Left cardiac atrium (tissue), 4 donors: ENCODE data around the gene CLPTM1L. TPM values are rescaled to one million over a fixed set of nuclear protein-coding genes. Genes with fewer than 3 reads are reported as not detected.
"Not testable (repeated sequence)": the region's sequence is repeated elsewhere in the genome, so short reads cannot be mapped to it uniquely, and the experiment has no call there.

Source experiments
- ATAC-seq, 2 donors: fragments of 200-7000 bp; cut with Tn5 transposase; one replicate each; pipeline ENCODE4 v1.9.1; 2020; ENCODE audit warnings: mild to moderate bottlenecking in 2 of 2, moderate library complexity in 2 of 2
- DNase-seq: peaks from one replicate; pipeline ENCODE4 v3.0.0-alpha.2; 2020
- intact Hi-C, 2 donors: fragments of 100-400 bp; cut with DNase I; formaldehyde crosslinking; loops; one replicate each; pipeline versions ENCODE4 v1.14.1 to v1.15.1; 2022 to 2023
- total RNA-seq, 2 donors: library from RNA; stranded (reverse); fragmentation: NEBNext Ultra II Directional; extraction: Animal tissue kit (Norgen Biotek cat#: 25700); gene quantifications; one replicate each; pipeline ENCODE4 v1.2.1, GENCODE V29; 2021
- donor health status: DM: no; HTN: yes; CAD: no.
- donor health status: DM: no; HTN: yes; CAD: no; lungs with severe emphysema.
- donor health status: DM: yes; HTN: yes; CAD: no.
- donor health status: Dilated cardiomyopathy.

CLPTM1L gene
- total RNA-seq, 2 donors from 2014 or later: 46.6 to 51.7 TPM

GRCh38 chr5:1288439-1289335, 56.2 kb downstream of the CLPTM1L start:
- ATAC-seq (no peak), DNase-seq (no peak)
- intact Hi-C loops: no loop called here

- ATAC-seq: no peak
- intact Hi-C loops: no loop called here
- no peak for DNase-seq
Observed at GRCh38 chr5:1285883-1286291, 59.0 kb downstream of the CLPTM1L start.

GRCh38 chr5:1285141-1285540, 59.8 kb downstream of the CLPTM1L start:
- DNase-seq (no peak), ATAC-seq (no peak)
- intact Hi-C loops: no loop called here

GRCh38 chr5:1284336-1284970, 60.4 kb downstream of the CLPTM1L start:
- ATAC-seq, DNase-seq, intact Hi-C loops: not testable (repeated sequence)

GRCh38 chr5:1283729-1284041, 61.2 kb downstream of the CLPTM1L start:
- DNase-seq, intact Hi-C loops, ATAC-seq: not testable (repeated sequence)

- ATAC-seq, DNase-seq, intact Hi-C loops: not testable (repeated sequence)
Observed at GRCh38 chr5:1282993-1283728, 61.7 kb downstream of the CLPTM1L start.

GRCh38 chr5:1282131-1282992, 62.5 kb downstream of the CLPTM1L start:
- DNase-seq (no peak), ATAC-seq (peak in 1 of 2 donors; percentile 41)
- intact Hi-C loops: no loop called here

GRCh38 chr5:1281038-1281882, 63.6 kb downstream of the CLPTM1L start:
- ATAC-seq (no peak), DNase-seq (no peak)
- intact Hi-C loops: no loop called here

- DNase-seq (no peak), ATAC-seq (no peak)
- intact Hi-C loops: no loop called here
Observed at GRCh38 chr5:1280177-1281037, 64.5 kb downstream of the CLPTM1L start.

GRCh38 chr5:1279443-1280151, 65.3 kb downstream of the CLPTM1L start:
- DNase-seq (no peak), ATAC-seq (no peak)

GRCh38 chr5:1278656-1279442, 66.0 kb downstream of the CLPTM1L start:
- DNase-seq (no peak), ATAC-seq (no peak)
- intact Hi-C loops: no loop called here

More at GRCh38 chr5:1279443-1280151, 65.3 kb downstream of the CLPTM1L start:
- intact Hi-C loops: no loop called here

- no peak for ATAC-seq
- intact Hi-C loops: no loop called here
- DNase-seq: no peak
Observed at GRCh38 chr5:1278216-1278615, 66.7 kb downstream of the CLPTM1L start.

- no peak for DNase-seq
- intact Hi-C loops: no loop called here
- no peak for ATAC-seq
Observed at GRCh38 chr5:1277781-1278180, 67.1 kb downstream of the CLPTM1L start.

- intact Hi-C loops: no loop called here
- DNase-seq (no peak), ATAC-seq (no peak)
Observed at GRCh38 chr5:1277331-1277730, 67.6 kb downstream of the CLPTM1L start.

- ATAC-seq: no peak
- intact Hi-C loops: no loop called here
- no peak for DNase-seq
Observed at GRCh38 chr5:1276930-1277329, 68.0 kb downstream of the CLPTM1L start.
